ENCODE results near the gene AP2A1. TPM values are rescaled to one million over a fixed set of nuclear protein-coding genes. Genes with fewer than 3 reads are reported as not detected.

Gene AP2A1
- total RNA-seq, 1 donor from 2014 or later = 168 TPM

GRCh38 chr19:49831592-49831991, 64.8 kb downstream of the AP2A1 start:
- peaks cover 12% of the 10 kb centered on the region for H3K4me1 ChIP-seq (ENCODE audit: insufficient read depth, low read length)
- H3K27me3 ChIP-seq (ENCODE audit: insufficient read depth, low read length) = no peaks in the 10 kb centered on the region
- no peak overlapping the region for H3K4me3 ChIP-seq (ENCODE audit: insufficient read depth, low read depth, low read length)
- Mint-ChIP-seq H3K36me3 (ENCODE audit: low read depth, unreplicated experiment) (peaks cover 28% of the 10 kb centered on the region), H3K27ac (ENCODE audit: unreplicated experiment) (no peak overlapping the region), H3K4me1 (ENCODE audit: low read depth, unreplicated experiment) (no peaks in the 10 kb centered on the region), H3K9me3 (ENCODE audit: unreplicated experiment) (no peaks in the 10 kb centered on the region), H3K27me3 (ENCODE audit: low read depth, unreplicated experiment) (no peaks in the 10 kb centered on the region), H3K4me3 (ENCODE audit: unreplicated experiment) (peak overlapping the region; percentile 45)
- no peak overlapping the region for H3K4me2 ChIP-seq (ENCODE audit: low read length)
- peaks cover 6% of the 10 kb centered on the region for H3K79me2 ChIP-seq (ENCODE audit: insufficient read depth, low read length)
- no peak overlapping the region for H3K27ac ChIP-seq (ENCODE audit: low read depth, low read length)
- H4K20me1 ChIP-seq (ENCODE audit: insufficient read depth, low read length) = peaks cover 31% of the 10 kb centered on the region
- no peak for TF ChIP-seq CTCF (IDR thresholded peaks at IDR 0.05; ENCODE audit: insufficient read depth, low read depth, low read length)
- no peak for TF ChIP-seq EZH2 (IDR thresholded peaks at IDR 0.05; ENCODE audit: insufficient read depth, low read length)
- FAIRE-seq (no peak), DNase-seq (ENCODE audit: low read depth) (no peak)
- no peak overlapping the region for H3K9ac ChIP-seq (ENCODE audit: low read length)
- peaks cover 7% of the 10 kb centered on the region for H3K36me3 ChIP-seq (ENCODE audit: insufficient read depth, low read length)
- no peak overlapping the region for H2AFZ ChIP-seq (ENCODE audit: low read depth, low read length)
- no peaks in the 10 kb centered on the region for H3K9me3 ChIP-seq (ENCODE audit: insufficient read depth, low read depth, low read length)

- no peak for FAIRE-seq
Measured at GRCh38 chr19:49832556-49832955, 65.8 kb downstream of the AP2A1 start.

More at GRCh38 chr19:49832556-49832955, 65.8 kb downstream of the AP2A1 start:
- Histone ChIP-seq H3K79me2 (ENCODE audit: insufficient read depth, low read length) (no peaks in the 10 kb centered on the region), H3K4me3 (ENCODE audit: insufficient read depth, low read depth, low read length) (no peak overlapping the region), H3K4me1 (ENCODE audit: insufficient read depth, low read length) (peaks cover 17% of the 10 kb centered on the region), H3K36me3 (ENCODE audit: insufficient read depth, low read length) (peaks cover 9% of the 10 kb centered on the region), H3K27ac (ENCODE audit: low read depth, low read length) (no peak overlapping the region), H3K9me3 (ENCODE audit: insufficient read depth, low read depth, low read length) (no peaks in the 10 kb centered on the region), H3K4me2 (ENCODE audit: low read length) (no peak overlapping the region), H2AFZ (ENCODE audit: low read depth, low read length) (no peak overlapping the region), H3K27me3 (ENCODE audit: insufficient read depth, low read length) (no peaks in the 10 kb centered on the region), H4K20me1 (ENCODE audit: insufficient read depth, low read length) (peaks cover 28% of the 10 kb centered on the region), H3K9ac (ENCODE audit: low read length) (peak overlapping the region; percentile 9)
- H3K4me3 Mint-ChIP-seq (ENCODE audit: unreplicated experiment) = no peak overlapping the region
- H3K9me3 Mint-ChIP-seq (ENCODE audit: unreplicated experiment) = no peaks in the 10 kb centered on the region
- peaks cover 4% of the 10 kb centered on the region for H3K4me1 Mint-ChIP-seq (ENCODE audit: low read depth, unreplicated experiment)
- peaks cover 29% of the 10 kb centered on the region for H3K36me3 Mint-ChIP-seq (ENCODE audit: low read depth, unreplicated experiment)
- no peak for DNase-seq (ENCODE audit: low read depth)
- H3K27ac Mint-ChIP-seq (ENCODE audit: unreplicated experiment) = no peak overlapping the region
- no peak for TF ChIP-seq EZH2 (IDR thresholded peaks at IDR 0.05; ENCODE audit: insufficient read depth, low read length)
- TF ChIP-seq CTCF (IDR thresholded peaks at IDR 0.05; ENCODE audit: insufficient read depth, low read depth, low read length) = no peak
- no peaks in the 10 kb centered on the region for H3K27me3 Mint-ChIP-seq (ENCODE audit: low read depth, unreplicated experiment)

All from astrocyte (in vitro differentiated cells and primary cell).